HPDE6-E6E7 (cell line): ENCODE measurements around the gene PITRM1.
"Not testable (repeated sequence)": the region's sequence is repeated elsewhere in the genome, so short reads cannot be mapped to it uniquely, and the experiment has no call there.

Experiments
- DNase-seq: peaks from one replicate; pipeline ENCODE4 v3.0.0; 2011; ENCODE audit warnings: missing footprints; ENCODE audit errors: extremely low spot score

Gene PITRM1

DNA sequence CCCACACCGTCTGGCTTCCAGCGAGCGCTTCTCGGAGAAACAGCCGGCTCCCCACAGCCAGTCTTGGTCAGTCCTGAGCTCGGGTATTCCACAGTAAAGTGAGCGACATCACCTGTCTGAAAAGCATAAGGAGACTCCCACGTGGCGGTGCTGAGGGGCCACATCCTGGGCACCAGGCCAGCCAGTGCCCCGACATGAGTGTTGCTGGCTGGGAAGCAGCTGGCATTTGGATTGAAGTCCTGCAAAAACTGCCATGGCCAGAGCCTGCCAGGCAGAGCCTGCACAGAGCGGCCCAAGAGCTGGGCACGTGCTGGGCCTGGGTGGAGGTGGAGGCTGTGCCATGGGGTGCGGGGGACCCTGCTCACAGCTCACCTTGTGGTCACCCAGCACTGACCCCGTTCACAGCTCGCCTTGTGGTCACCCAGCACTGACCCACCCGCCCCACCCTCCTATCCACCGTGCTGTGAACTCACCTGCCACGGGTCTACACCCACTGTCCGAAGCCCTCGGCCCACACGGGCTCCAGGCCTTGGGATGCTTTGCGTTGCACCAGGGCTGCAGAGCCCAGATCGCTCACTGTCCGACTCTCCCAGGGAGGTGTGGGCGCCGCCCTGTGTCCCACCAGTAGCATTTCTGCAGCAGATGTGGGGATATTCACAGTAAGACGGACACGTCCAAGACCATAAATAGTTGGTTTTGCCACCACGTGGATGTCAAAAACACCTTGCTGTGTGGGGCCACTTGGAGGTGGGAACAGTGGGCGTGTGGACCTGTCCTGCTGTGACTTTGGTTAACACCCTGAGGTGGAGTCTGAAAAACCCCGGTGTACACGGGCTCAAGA is 48.8 kb downstream of the PITRM1 start:
- DNase-seq: no peak

DNA sequence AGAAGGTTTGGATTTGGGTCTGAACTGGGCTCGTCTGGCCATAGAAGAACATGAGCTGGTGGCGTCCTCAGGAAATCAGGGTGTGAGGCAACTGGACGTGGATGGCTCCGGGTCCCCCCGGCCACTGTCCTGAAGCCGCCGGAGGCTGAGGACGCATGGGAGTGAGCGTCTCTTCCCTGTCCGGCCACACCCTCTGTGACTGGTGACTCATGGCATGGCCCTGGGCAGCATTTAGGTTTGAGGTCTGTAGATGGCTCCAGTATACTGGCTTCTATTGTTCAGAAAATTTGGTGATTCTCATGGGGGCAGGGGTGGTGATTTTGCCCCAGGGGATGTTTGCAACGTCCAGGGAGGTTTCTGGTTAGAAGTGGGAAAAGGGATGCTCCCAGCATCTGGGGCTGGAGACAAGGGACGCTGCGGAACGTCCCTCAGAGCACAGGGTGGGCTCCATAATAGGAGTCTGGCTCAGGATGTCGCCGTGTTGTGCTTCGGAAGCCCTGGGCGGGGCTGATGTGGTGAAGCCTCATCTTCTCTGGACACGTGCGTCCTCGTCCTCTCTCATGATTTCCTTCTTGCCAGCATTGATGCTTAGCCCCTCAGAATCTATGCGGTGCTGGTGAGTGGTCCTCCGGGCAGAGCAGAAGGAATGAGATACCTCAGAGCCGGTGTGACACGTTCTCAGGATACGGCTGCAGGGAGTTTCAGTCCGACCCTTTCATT is 49.9 kb downstream of the PITRM1 start:
- no peak for DNase-seq

DNA sequence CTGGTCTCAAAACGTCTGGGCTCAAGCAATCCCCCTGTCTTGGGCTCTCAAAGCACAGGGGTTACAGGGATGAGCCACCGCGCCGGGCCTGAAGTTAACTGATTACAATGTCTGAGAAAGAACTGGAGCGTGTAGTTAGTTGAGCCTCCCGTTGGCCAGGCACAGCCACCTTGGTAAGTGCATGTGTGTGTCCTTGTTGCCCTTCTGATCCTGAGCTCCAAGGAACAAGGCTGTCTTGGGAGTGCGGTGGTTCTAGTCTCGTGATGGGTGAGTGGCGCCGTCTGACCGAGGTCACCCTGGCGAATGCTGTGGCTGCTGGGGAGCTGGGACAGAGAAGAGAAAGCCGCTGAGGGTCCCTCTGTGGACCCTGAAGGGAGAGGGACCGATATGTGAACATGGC is 50.5 kb downstream of the PITRM1 start:
- DNase-seq: no peak

DNA sequence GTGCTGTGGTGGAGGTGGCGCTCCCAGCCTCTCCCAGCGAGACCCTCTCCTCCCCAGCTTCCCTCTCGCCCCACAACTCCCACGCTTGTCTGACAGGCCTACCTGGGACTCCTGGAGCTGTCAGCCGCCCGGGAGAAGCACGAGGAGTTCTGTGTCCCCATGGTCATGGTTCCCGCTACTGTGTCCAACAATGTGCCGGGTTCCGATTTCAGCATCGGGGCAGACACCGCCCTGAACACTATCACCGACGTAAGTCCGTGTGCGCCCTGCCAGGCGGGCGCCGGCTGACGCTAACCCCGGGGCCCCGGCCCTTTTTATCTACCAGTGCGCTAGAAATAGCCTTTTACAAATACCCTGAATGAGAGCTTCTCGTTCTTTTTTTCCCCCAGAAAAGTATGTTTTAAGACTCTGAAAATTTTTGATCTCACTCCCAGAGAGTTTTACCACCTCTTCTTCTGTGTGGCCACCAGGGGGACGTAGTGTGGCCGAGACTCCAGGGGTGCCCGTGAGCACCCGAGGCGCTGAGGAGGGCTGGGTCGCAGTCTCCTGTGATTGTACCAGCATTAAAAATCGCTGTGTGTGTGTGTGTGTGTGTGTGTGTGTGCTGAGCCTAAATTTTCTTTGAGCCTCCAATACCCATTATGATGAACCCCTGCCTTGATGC is 52.7 kb downstream of the PITRM1 start:
- no peak for DNase-seq

DNA sequence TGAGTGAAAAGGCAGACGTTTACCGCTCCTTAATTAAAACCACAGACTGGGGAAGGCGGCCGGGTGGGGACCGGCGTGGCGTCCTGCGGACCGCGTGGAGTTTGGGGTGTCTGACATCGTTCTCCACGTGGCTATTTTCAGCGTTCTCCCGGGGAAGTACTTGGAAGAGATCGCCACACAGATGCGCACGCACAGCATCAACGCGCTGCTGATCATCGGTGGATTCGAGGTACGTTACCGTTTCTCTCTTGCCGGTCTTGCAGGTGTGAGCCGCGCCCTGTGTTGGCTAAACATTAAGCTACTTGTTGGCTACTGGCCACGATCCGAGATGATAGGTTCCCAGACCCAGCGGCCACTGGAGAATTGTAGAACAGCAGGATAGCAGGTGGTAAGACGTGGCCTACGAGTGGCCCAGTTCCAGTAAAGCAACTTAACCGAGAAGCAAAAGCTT is 53.9 kb downstream of the PITRM1 start:
- DNase-seq: no peak

DNA sequence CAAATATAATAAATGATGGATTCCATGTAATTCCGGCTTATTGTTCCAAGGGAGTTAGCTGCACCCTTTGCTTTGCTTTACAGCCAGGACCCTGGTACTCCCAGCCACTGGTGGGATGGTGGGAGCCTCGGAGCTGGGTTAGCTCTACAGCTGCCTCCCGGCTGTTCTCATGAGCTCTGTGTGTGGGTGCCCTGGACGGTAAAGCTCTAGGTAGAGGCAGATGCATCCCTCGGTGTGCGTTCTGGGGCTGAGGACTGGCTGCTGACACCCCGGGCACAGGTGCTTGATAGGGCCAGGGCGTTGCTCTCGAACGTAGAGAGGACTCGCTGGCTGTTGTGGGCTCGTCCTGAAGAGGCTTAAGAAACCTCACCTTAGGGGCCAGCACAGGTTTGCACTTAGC is 55.1 kb downstream of the PITRM1 start:
- DNase-seq: no peak

DNA sequence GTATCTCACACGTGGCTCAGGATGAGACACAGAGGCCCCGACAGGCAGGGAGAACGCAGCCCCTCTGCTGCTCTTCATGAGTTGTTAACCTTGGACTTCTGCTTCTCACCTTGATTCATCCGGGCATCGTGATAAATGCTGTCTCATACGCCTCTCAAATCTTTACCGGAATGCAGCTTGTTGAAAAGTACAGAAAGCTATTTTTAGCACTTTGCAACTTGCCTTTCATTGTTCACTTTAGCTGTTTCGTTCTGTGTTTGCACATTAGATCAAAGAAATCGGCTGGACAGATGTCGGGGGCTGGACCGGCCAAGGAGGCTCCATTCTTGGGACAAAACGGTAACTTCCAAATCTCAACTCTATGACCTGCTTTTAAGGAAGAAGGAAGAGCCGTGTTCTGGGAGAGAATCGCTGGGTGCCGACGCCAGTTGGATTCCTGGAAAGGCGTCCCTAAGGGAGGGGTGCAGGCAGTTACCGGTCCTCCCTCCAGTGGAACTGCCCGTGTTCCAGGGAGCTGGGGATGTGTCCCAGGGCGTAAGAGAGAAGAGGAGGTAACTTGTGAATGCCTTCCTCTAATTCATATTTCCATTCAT is 56.0 kb downstream of the PITRM1 start:
- no peak for DNase-seq

DNA sequence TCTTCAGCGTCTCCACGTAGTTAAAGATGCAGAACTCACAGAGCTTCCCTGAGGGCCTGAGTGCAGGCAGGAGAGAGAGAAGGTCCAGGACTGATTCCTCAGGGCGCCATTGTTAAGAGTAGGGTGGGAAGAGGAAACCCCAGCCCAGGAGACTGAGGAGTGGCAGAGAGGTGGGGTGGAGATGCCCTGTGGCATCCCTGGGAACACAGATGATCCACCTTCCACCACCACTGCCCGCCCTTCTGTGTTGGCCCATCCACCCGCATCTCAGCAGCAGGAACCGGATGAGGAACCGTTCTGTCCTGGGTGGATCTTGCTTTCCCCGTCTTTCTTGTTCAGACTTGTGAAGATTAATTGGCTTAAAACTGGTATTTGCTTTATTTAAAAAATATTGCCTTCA is 56.9 kb downstream of the PITRM1 start:
- no peak for DNase-seq

DNA sequence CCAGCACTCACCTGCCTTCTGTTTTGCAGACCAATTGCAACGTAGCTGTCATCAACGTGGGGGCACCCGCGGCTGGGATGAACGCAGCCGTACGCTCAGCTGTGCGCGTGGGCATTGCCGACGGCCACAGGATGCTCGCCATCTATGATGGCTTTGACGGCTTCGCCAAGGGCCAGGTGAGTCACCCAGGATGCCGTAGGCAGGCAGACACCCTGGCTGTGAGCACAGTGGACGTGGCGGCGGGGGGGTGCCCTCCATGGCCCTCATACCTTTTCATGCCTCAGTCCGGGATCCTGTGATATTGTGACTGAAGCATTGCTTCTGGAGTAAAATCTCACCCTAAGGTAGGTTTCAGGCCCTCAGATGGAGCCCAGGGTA is 59.2 kb downstream of the PITRM1 start:
- DNase-seq: no peak

DNA sequence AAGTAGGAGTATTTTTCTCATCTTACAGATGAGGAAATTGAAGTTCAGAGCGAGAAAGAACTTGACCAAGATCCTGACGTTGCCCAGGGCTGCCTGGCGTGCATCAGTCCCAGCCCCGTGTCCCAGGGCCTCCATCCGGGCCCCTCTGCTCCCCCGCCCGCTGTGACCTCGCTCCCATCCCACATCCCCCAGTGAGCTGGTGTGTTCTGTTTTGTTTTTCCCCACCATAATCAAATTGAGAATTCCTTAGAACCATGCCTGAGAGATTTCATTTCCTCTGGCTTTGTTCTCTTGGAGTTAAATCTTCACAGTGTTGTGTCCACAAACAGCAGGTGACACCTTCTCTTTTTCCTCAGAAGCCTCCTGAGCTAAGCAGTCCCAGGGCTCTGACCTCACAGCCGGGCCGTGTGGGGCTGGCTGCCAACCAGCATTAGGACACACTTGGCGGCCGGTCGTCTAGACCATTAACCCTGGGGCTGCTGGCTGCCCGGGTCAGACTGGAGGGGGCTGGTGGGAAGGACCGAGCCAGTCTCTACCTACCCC is 60.9 kb downstream of the PITRM1 start:
- no peak for DNase-seq

DNA sequence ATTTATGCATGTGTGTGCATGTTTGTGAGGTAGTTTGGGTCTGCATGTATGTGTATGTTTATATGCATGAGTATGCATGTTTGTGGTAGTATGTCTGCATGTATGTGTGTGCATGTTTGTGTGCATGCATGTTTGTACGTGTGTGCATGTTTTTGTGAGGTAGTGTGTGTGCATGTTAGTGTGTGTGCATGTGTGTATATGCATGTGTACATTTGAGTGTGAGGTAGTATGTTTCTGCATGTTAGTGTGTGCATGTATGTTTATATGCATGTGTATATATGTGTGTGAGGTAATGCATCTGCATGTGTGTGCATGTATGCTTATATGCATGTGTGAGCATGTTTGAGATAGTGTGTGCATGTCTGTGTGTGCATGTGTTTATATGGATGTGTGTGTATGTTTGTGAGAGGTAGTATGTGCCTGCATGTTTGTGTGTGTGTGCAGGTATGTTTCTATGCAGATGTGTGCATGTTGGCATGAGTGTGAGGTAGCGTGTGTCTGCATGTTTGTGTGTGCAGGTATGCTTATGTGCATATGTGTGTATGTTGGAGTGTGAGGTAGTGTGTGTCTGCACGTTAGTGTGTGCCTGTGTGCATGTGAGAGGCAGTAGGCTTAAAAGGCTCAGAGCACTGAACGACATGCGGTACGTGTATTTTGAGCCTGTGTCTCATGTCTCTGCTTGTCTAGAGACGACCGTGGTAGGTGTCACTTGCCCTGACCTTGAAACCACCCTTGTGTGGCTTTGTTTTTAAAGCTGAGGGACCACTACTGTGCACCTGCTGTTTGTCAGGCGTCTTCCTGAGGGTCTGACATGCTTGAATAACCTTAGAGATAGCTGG is 61.6 kb downstream of the PITRM1 start:
- DNase-seq: no peak

DNA sequence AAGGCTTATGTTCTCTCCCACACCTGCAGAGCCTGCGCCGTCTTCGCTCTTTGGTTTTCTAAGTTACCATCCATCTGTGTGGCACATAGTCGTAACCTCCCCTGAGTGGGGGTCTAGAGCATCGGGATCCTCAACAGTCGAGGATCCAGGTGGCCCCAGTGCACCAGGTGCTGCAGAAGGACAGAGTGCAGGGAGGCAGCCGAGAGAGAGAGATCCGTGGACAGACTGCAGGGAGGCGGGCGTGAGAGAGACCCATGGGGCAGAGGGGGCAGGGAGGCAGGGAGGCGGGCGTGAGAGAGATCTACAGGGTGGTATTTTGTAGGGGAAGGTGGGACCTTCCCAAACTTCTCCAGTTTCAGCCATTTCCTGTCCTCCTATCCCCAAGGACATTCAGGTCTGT is 62.9 kb downstream of the PITRM1 start:
- DNase-seq: no peak

DNA sequence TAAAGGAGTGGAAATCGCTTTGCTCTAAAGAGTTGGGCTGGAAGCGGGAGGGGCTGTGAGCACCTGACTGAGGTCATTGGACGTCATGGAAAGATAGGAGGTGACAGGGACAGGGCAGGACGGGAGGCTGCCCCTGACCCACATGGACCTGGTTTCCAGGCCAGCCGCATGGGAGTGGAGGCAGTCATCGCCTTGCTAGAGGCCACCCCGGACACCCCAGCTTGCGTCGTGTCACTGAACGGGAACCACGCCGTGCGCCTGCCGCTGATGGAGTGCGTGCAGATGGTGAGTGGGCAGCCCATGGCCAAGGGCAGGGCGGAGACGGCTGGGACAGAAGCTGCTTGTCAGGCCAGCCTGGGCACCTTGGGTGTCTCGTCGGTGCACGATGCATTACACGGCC is 63.4 kb downstream of the PITRM1 start:
- DNase-seq: no peak

DNA sequence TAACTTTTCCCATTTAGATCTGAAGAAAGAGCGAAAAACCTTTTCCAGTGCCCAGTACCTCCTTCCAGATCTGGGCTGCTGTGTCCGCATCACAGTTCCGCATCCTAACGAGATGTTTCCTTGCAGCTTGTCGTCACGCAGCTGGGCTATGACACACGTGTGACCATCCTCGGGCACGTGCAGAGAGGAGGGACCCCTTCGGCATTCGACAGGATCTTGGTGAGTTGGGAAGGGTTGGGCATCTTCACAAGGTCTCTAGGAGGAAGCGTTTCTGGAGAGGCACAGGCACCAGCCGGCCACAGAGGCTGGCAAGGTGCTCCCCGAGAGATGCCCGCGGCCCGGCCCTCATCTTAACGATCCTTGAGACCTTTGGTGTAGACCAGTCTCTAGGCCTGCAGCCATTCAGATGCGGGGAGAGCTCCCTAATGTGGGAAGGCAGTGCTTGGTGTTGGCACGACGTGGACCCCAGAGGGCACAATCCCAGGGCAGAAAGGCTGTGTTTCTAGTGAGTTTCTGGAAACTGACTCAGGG is 63.9 kb downstream of the PITRM1 start:
- DNase-seq: no peak

DNA sequence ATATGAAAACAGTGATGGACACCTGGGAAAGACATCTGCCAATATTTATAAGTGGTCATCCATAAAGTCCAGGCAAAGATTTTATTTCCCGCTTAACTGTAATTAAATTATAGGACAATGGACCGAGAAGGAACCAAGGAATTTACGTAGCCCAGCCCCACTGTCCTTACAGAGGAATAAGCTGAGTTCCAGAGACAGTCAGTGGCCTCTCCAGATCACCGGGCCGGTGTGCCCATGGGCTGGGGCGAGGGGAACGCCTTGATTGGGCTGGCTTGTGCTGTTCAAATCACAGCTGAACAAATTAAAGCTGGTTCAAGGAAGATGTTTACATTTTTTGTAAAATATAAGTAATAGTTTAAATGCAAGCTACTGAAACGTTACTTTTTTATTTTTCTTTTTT is 64.5 kb downstream of the PITRM1 start:
- no peak for DNase-seq

DNA sequence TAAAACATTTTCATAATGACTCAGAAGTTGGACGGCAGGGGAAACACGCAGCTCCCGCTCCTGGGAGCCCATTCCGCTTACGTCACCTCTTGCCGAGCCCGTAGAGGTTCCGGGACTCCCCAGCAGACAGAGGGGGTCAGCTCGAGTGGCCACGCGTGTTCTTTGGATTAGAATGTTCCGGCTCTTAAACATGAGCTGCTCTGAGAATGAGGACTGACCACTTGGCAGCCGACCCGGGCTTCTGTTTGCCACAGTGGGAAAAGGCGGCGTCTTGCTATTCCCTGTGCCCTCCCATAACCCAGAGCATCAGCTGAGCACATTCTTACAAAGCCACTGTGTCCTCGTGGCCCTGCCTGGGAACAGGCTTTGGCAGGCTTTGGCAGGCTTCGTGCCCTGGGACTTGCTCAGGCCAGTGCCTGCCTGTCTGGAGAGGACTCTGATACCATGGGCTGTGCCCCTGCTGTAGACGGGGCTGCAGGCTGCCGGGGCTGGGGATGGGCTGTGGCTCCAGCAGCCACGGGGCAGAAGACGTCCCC is 65.1 kb downstream of the PITRM1 start:
- DNase-seq: peak; percentile 67

DNA sequence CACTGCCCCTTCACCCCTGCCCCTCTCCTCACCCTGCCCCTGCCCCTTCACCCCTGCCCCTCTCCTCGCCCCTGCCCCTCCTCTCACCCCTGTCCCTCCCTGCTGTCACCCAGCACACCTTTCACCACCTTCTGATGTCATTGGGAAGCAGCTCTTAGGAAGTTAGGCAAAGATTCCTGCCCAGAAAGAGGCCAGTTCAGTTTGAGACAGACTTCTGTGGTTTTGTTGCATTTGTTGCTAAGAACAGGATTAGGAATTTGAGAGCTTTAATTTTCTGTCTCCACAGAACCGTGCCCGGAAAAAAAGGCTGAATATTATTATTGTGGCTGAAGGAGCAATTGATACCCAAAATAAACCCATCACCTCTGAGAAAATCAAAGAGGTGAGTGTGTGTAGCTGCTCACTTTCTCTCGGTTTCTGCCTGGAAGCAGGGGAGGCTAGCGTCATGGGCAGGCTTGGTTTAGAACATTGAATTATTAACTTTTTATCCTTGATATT is 65.6 kb downstream of the PITRM1 start:
- no peak for DNase-seq

DNA sequence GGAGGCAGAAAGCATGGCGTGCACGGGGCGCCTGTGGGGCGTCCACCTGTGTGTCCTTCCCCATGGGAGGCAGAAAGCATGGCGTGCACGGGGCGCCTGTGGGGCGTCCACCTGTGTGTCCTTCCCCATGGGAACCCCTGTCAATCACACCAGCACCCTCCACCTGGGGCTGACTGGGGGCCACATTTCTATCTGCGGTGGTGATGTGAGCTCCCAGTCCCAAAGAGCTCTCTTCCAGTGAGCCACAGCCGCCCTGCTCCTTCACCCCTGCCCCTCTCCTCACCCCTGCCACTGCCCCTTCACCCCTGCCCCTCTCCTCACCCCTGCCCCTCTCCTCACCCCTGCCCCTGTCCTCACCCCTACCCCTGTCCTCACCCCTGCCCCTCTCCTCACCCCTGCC is 66.3 kb downstream of the PITRM1 start:
- DNase-seq: not testable (repeated sequence)

DNA sequence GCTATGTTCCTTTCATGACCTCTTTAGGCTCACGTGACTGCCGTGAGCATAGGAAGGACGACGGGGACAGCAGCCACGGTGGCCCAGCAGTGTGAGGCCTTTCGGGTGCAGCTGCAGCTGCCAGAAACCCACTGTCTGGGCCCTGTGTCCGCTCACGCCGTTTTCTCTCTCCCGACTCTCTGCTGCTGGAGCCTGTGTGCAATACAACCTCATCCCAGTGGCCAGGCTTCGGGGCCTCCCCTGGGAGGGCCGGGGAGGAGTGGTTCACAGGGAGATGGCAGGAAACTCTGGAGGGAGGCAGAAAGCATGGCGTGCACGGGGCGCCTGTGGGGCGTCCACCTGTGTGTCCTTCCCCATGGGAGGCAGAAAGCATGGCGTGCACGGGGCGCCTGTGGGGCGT is 66.7 kb downstream of the PITRM1 start:
- DNase-seq: no peak

DNA sequence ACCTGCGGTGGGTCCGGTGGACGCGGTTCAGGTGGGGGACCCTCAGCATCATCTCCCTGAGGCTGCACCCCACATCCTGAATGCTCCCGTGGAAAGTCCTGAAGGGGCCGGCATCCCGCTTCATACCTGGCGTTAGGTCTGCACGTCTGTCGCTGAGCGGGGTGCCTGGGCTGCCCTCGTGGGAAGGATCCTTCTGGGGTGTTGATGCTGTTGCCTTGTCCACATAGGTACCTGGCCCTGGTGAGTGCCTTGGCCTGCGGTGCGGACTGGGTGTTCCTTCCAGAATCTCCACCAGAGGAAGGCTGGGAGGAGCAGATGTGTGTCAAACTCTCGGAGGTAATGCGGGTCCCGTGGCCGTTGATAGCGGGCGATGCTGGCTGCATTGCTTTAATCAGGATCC is 67.4 kb downstream of the PITRM1 start:
- DNase-seq: no peak
